ENCODE results near the gene UBR4.

- TF ChIP-seq CTCF (optimal IDR thresholded peaks at IDR 0.05 in 1 of 3, IDR thresholded peaks at IDR 0.05 in 1 of 3, conservative IDR thresholded peaks at IDR 0.05 in 1 of 3; ENCODE audit: extremely low read depth in 1 of 3, insufficient read depth in 2 of 3, low read length in 3 of 3): peak in 1 of 3 experiments; percentile 9
- no peak for TF ChIP-seq EZH2 (IDR thresholded peaks at IDR 0.05; ENCODE audit: low read length)
These were observed 22.4 kb upstream of the UBR4 start for GRCh38 chr1:19232524-19232846.

Measured in keratinocyte (primary cell).